Uterus (tissue), 2 donors: ENCODE measurements around the gene HSD3B2.

Experiments used
- POLR2A ChIP-seq, 2 donors: fragments of 450-650 bp; IDR thresholded peaks; one replicate each; pipeline ENCODE4 v1.6.1; 2016; ENCODE audit warnings: antibody characterized with exemption in 2 of 2, mild to moderate bottlenecking in 1 of 2, moderate library complexity in 1 of 2
- TF ChIP-seq, protein P1 (sequence below), 4 experiments: fragments of 200-600 bp in 2 of 4; fragments of 450-650 bp in 2 of 4; sonication (generic) in 2 of 4; IDR thresholded peaks; one replicate each; pipeline ENCODE4 v1.5.1; 2016 to 2019; ENCODE audit warnings: antibody characterized with exemption in 4 of 4, mild to moderate bottlenecking in 2 of 4, moderate library complexity in 1 of 4

GRCh38 chr1:119463569-119463968, 48.6 kb downstream of the HSD3B2 start:
- TF ChIP-seq, protein P1, sequence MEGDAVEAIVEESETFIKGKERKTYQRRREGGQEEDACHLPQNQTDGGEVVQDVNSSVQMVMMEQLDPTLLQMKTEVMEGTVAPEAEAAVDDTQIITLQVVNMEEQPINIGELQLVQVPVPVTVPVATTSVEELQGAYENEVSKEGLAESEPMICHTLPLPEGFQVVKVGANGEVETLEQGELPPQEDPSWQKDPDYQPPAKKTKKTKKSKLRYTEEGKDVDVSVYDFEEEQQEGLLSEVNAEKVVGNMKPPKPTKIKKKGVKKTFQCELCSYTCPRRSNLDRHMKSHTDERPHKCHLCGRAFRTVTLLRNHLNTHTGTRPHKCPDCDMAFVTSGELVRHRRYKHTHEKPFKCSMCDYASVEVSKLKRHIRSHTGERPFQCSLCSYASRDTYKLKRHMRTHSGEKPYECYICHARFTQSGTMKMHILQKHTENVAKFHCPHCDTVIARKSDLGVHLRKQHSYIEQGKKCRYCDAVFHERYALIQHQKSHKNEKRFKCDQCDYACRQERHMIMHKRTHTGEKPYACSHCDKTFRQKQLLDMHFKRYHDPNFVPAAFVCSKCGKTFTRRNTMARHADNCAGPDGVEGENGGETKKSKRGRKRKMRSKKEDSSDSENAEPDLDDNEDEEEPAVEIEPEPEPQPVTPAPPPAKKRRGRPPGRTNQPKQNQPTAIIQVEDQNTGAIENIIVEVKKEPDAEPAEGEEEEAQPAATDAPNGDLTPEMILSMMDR (IDR thresholded peaks at IDR 0.05), result no peak
- no peak for TF ChIP-seq POLR2A (IDR thresholded peaks at IDR 0.05)
